DMS53 (cell line): Measurements from ENCODE around the gene CEP170.

Experiments
- DNase-seq: peaks from one replicate; lab custom pipeline; 2025; lab: John Stamatoyannopoulos, UW

Gene CEP170

GRCh38 chr1:243267914-243268653 is 13.0 kb upstream of the CEP170 start:
- no peak for DNase-seq

- no peak for DNase-seq
Observed at GRCh38 chr1:243267471-243267880, 12.4 kb upstream of the CEP170 start.

- no peak for DNase-seq
Observed at GRCh38 chr1:243266231-243266630, 11.2 kb upstream of the CEP170 start.

- no peak for DNase-seq
Observed at GRCh38 chr1:243264717-243265116, 9.6 kb upstream of the CEP170 start.

- no peak for DNase-seq
Observed at GRCh38 chr1:243261390-243261789, 6.3 kb upstream of the CEP170 start.

GRCh38 chr1:243260221-243260880 is 5.3 kb upstream of the CEP170 start:
- no peak for DNase-seq

GRCh38 chr1:243258731-243259130 is 3.6 kb upstream of the CEP170 start:
- DNase-seq: no peak

GRCh38 chr1:243257189-243257588 is 2.1 kb upstream of the CEP170 start:
- no peak for DNase-seq

- DNase-seq: peak; percentile 41
Observed at GRCh38 chr1:243256590-243256989, 1.5 kb upstream of the CEP170 start.

- DNase-seq: peak; percentile 99
Observed at GRCh38 chr1:243255791-243256512, 871 bp upstream of the CEP170 start, which contains the start of gene SDCCAG8. Gene SDCCAG8 (plus strand): TSS chr1:243256041. CDS start chr1:243256174, 133 bp downstream.

- DNase-seq: peak; percentile 79
Observed at GRCh38 chr1:243254233-243254926, 701 bp downstream of the CEP170 start.

GRCh38 chr1:243253926-243254232 is 1.2 kb downstream of the CEP170 start:
- DNase-seq: peak; percentile 59

- DNase-seq: peak; percentile 33
Observed at GRCh38 chr1:243253211-243253925, 1.7 kb downstream of the CEP170 start.

GRCh38 chr1:243251539-243251938 is 3.5 kb downstream of the CEP170 start:
- DNase-seq: no peak

- no peak for DNase-seq
Observed at GRCh38 chr1:243250102-243250501, 5.0 kb downstream of the CEP170 start.

GRCh38 chr1:243249214-243249613 is 5.9 kb downstream of the CEP170 start:
- no peak for DNase-seq

GRCh38 chr1:243247901-243248300 is 7.2 kb downstream of the CEP170 start:
- DNase-seq: no peak

- no peak for DNase-seq
Observed at GRCh38 chr1:243246916-243247315, 8.2 kb downstream of the CEP170 start.

- DNase-seq: no peak
Observed at GRCh38 chr1:243244432-243244841, 10.6 kb downstream of the CEP170 start.

GRCh38 chr1:243236604-243237252 is 18.4 kb downstream of the CEP170 start:
- DNase-seq: no peak

GRCh38 chr1:243234978-243235647 is 20.0 kb downstream of the CEP170 start:
- no peak for DNase-seq
